Activated CD8-positive, alpha-beta T cell treated with anti-CD3 and anti-CD28 coated beads for 36 hours (primary cell): ENCODE data around the gene RAB3GAP2. TPM values are rescaled to one million over a fixed set of nuclear protein-coding genes. Genes with fewer than 3 reads are reported as not detected.
"Not testable (repeated sequence)": the region's sequence is repeated elsewhere in the genome, so short reads cannot be mapped to it uniquely, and the experiment has no call there.

Source experiments
- ATAC-seq: fragments of 200-7000 bp; cut with Tn5 transposase; one replicate; pipeline ENCODE4 v1.10.0; 2021; ENCODE audit warnings: mild to moderate bottlenecking, moderate library complexity
- CTCF ChIA-PET: fragments of 350-600 bp; sonication (Branson Sonifier 250); formaldehyde crosslinking; loops from one replicate; lab custom pipeline; 2021; ENCODE audit warnings: antibody characterized with exemption; lab: Charles Lee
- POLR2A ChIA-PET: fragments of 350-600 bp; sonication (Branson Sonifier 250); formaldehyde crosslinking; loops from one replicate; lab custom pipeline; 2021; ENCODE audit warnings: antibody characterized with exemption; lab: Charles Lee
- DNase-seq: peaks from one replicate; pipeline ENCODE4 v3.0.0-alpha.2; 2020
- H3K27ac Mint-ChIP-seq: one replicate; pipeline ENCODE4 v1.8.0; 2021; ENCODE audit warnings: mild to moderate bottlenecking, mixed read lengths
- H3K27me3 Mint-ChIP-seq: one replicate; pipeline ENCODE4 v1.8.0; 2021; ENCODE audit warnings: mixed read lengths
- H3K36me3 Mint-ChIP-seq: one replicate; pipeline ENCODE4 v1.8.0; 2021; ENCODE audit warnings: low read depth, mixed read lengths
- H3K4me1 Mint-ChIP-seq: one replicate; pipeline ENCODE4 v1.8.0; 2021; ENCODE audit warnings: low read depth, mixed read lengths
- H3K4me3 Mint-ChIP-seq: one replicate; pipeline ENCODE4 v1.8.0; 2021; ENCODE audit warnings: mild to moderate bottlenecking, moderate library complexity, mixed read lengths
- H3K9me3 Mint-ChIP-seq: one replicate; pipeline ENCODE4 v1.8.0; 2021; ENCODE audit warnings: mixed read lengths
- intact Hi-C: fragments of 100-400 bp; cut with micrococcal nuclease; formaldehyde crosslinking; loops from one replicate; pipeline ENCODE4 v1.10.0; 2022
- total RNA-seq, 2 experiments: library from RNA; stranded (reverse); gene quantifications; one replicate each; pipeline ENCODE4 v1.2.3, GENCODE V29; 2021
- TF ChIP-seq, protein P1 (sequence below): fragments of 200-600 bp; IDR thresholded peaks from one replicate; pipeline ENCODE4 v1.8.0; 2022; ENCODE audit warnings: antibody characterized with exemption, mild to moderate bottlenecking

The RAB3GAP2 gene
- total RNA-seq, 2 experiments from 2014 or later = 50.6 to 53.5 TPM

DNA sequence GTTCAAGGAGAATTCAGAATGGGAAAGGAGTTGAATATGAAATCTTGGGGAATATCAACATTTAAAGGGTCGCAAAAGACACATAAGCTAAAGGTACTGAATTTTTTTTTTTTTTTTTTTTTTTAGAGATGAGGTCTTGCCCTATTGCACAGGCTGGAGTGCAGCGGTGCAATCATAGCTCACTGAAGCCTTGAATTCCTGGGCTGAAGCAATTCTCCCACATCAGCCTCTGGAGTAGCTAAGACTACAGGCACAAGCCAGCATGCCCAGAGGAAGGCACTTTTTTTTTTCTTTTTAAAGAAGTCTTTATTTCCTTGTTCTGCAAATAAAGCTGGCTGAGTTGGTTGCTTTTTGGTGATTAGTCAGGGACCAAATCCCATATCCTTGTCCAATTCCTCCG, 44.1 kb upstream of the RAB3GAP2 start:
- no peaks in the 10 kb centered on the region for H3K36me3 Mint-ChIP-seq
- intact Hi-C loops = no loop called here
- ChIA-PET CTCF (no interaction called here), POLR2A (no interaction called here)
- ATAC-seq (no peak), DNase-seq (no peak)
- H3K27ac Mint-ChIP-seq = no peak overlapping the region
- H3K9me3 Mint-ChIP-seq = no peaks in the 10 kb centered on the region
- no peaks in the 10 kb centered on the region for H3K4me1 Mint-ChIP-seq
- no peak overlapping the region for H3K4me3 Mint-ChIP-seq
- TF ChIP-seq, protein P1, sequence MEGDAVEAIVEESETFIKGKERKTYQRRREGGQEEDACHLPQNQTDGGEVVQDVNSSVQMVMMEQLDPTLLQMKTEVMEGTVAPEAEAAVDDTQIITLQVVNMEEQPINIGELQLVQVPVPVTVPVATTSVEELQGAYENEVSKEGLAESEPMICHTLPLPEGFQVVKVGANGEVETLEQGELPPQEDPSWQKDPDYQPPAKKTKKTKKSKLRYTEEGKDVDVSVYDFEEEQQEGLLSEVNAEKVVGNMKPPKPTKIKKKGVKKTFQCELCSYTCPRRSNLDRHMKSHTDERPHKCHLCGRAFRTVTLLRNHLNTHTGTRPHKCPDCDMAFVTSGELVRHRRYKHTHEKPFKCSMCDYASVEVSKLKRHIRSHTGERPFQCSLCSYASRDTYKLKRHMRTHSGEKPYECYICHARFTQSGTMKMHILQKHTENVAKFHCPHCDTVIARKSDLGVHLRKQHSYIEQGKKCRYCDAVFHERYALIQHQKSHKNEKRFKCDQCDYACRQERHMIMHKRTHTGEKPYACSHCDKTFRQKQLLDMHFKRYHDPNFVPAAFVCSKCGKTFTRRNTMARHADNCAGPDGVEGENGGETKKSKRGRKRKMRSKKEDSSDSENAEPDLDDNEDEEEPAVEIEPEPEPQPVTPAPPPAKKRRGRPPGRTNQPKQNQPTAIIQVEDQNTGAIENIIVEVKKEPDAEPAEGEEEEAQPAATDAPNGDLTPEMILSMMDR = no peak
- H3K27me3 Mint-ChIP-seq = no peaks in the 10 kb centered on the region

DNA sequence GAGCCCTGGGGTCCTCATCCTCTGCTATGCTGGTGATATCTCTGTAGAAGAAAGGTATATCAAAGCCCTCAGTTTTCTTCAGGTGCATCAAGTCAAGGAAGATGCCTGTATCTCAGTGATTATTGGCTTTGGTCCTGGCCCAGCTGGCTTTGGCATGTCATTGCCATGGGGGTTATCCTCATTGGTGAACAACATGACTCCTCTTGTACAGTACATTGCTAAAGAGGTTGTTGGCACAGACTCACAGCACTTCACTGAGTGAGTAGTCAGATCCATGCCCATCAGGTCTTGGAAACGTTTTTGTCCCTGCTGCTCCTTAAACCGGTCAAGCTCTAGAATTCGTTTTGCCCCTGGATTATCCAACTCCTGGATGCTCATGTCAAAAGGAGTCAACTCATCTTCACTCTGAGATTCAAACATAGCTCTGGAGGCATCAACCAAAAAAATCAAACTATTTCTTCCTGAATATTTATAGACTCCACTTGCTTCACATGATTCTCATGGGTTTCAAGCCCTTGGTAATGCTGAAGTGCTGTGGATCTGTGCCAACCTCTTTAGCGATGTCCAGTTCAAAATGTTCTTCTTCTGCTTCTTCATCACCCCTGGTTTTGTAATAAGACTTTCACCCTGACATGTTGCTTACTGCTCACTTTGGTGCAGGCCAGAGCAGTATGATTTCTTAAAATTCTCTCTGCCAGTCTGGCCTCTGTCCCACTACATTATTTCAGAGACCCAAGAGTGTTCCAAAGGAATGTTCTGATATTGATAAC, 43.0 kb upstream of the RAB3GAP2 start:
- TF ChIP-seq, protein P1 = no peak
- ChIA-PET POLR2A (no interaction called here), CTCF (interaction anchor here (0.9 kb wide), 1 partner anchor 19 kb away, joined by 3 read pairs; no protein-coding TSS in a partner anchor)
- Mint-ChIP-seq H3K9me3 (no peaks in the 10 kb centered on the region), H3K4me1 (no peaks in the 10 kb centered on the region), H3K27ac (no peak overlapping the region), H3K4me3 (no peak overlapping the region), H3K36me3 (no peaks in the 10 kb centered on the region), H3K27me3 (peaks cover 1% of the 10 kb centered on the region)
- DNase-seq (no peak), ATAC-seq (no peak)
- intact Hi-C loops = no loop called here

DNA sequence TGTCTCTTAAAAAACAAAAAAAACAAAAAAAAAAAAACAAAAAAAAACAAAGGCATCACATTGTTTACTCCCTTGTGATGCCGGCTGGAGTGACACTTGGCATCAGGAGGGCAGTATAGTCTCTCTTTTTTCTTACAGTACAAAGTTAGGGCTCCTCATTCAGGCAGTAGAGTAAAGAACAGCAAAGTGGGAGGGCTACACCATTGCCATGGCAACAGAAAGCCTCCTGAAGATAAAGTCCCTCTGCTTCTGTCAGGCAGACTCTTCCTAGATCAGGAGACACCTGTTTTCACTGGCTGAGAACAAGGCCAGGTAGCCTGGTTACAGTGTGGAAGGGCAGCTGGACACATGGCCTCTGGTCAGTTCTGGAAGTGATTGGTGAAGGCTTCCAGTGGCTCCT, 41.3 kb upstream of the RAB3GAP2 start:
- no peak for DNase-seq
- TF ChIP-seq, protein P1 = no peak
- intact Hi-C loops = no loop called here
- no peak overlapping the region for H3K4me3 Mint-ChIP-seq
- H3K27ac Mint-ChIP-seq = no peak overlapping the region
- H3K36me3 Mint-ChIP-seq = no peaks in the 10 kb centered on the region
- H3K9me3 Mint-ChIP-seq = no peaks in the 10 kb centered on the region
- ATAC-seq = no peak
- ChIA-PET POLR2A (no interaction called here), CTCF (no interaction called here)
- peaks cover 4% of the 10 kb centered on the region for H3K27me3 Mint-ChIP-seq
- H3K4me1 Mint-ChIP-seq = no peaks in the 10 kb centered on the region

DNA sequence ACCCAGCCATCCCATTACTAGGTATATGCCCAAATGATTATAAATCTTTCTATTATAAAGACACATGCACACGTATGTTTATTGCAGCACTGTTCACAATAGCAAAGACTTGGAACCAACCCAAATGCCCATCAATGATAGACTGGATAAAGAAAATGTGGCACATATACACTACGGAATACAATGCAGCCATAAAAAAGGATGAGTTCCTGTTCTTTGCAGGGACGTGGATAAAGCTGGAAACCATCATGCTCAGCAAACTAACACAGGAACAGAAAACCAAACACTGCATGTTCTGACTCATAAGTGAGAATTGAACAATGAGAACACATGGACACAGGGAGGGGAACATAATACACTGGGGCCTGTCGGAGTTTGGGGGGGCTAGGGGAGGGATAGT, 37.9 kb upstream of the RAB3GAP2 start:
- H3K27me3 Mint-ChIP-seq, intact Hi-C loops, H3K36me3 Mint-ChIP-seq, CTCF ChIA-PET, DNase-seq, H3K9me3 Mint-ChIP-seq, H3K4me1 Mint-ChIP-seq, H3K27ac Mint-ChIP-seq, POLR2A ChIA-PET, H3K4me3 Mint-ChIP-seq, ATAC-seq: not testable (repeated sequence)

DNA sequence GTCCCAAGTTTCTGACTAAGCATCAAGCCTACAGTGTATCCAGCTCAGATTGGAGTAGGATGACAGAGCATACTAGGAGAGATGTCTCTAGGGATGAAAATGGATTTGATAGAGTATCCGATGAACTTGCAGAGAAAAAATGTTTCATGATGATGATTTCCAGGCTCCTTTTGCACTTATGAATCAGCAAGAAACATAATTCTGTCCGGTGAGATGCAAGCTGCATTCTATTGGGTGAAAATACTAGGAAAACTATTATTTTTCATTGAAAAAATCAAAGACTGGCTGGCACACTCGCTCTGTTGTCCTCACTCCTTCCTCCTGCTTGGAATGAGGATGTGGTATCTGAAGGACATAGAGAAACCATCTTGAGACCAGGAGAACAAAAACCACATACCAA, 35.4 kb upstream of the RAB3GAP2 start:
- ATAC-seq = no peak
- Mint-ChIP-seq H3K27me3 (peaks cover 12% of the 10 kb centered on the region), H3K36me3 (no peaks in the 10 kb centered on the region), H3K9me3 (no peaks in the 10 kb centered on the region), H3K4me3 (no peak overlapping the region), H3K27ac (no peak overlapping the region), H3K4me1 (no peaks in the 10 kb centered on the region)
- POLR2A ChIA-PET = no interaction called here
- intact Hi-C loops = no loop called here
- no peak for DNase-seq
- TF ChIP-seq, protein P1 = no peak
- CTCF ChIA-PET = interaction anchor here (1.7 kb wide), 1 partner anchor 11 kb away, joined by 14 read pairs; no protein-coding TSS in a partner anchor
